CD4-positive, alpha-beta T cell (primary cell): Measurements from ENCODE around the gene UBAP2L. TPM values are rescaled to one million over a fixed set of nuclear protein-coding genes. Genes with fewer than 3 reads are reported as not detected.

Experiments
- ATAC-seq: fragments of 200-7000 bp; cut with Tn5 transposase; one replicate; pipeline ENCODE4 v1.10.0; 2022; ENCODE audit warnings: mild to moderate bottlenecking; ENCODE audit not compliant: poor library complexity
- CTCF ChIA-PET: fragments of 350-600 bp; sonication (Branson Sonifier 250); formaldehyde crosslinking; loops from one replicate; lab custom pipeline; 2021; ENCODE audit warnings: antibody characterized with exemption, inconsistent platforms; lab: Charles Lee
- POLR2A ChIA-PET: fragments of 350-600 bp; sonication (Branson Sonifier 250); formaldehyde crosslinking; loops from one replicate; lab custom pipeline; 2021; ENCODE audit warnings: antibody characterized with exemption, inconsistent platforms; lab: Charles Lee
- DNase-seq, 14 experiments: peaks; one replicate each; pipeline ENCODE4 v3.0.0-alpha.2; 2013 to 2020; ENCODE audit warnings: mixed read lengths in 2 of 14
- H3K27ac ChIP-seq, 2 donors: one replicate each; pipeline versions ENCODE4 v1.5.1 to v1.7.0; 2013; ENCODE audit warnings: low read length in 2 of 2, low read depth in 1 of 2, mild to moderate bottlenecking in 1 of 2
- H3K27me3 ChIP-seq, 2 experiments: 1 replicate in 1 of 2; 2 replicates in 1 of 2; pipeline versions ENCODE4 v1.6.1 to v1.7.0; 2013; ENCODE audit warnings: low read length in 2 of 2, control low read depth in 1 of 2, mild to moderate bottlenecking in 1 of 2, moderate library complexity in 1 of 2; ENCODE audit not compliant: insufficient read depth in 2 of 2, control insufficient read depth in 1 of 2
- H3K36me3 ChIP-seq: one replicate; pipeline ENCODE4 v1.6.1; 2013; ENCODE audit warnings: low read length, control low read depth; ENCODE audit not compliant: insufficient read depth
- H3K4me1 ChIP-seq: one replicate; pipeline ENCODE4 v1.6.1; 2013; ENCODE audit warnings: low read length, control low read depth; ENCODE audit not compliant: insufficient read depth
- H3K4me3 ChIP-seq: one replicate; pipeline ENCODE4 v1.5.1; 2013; ENCODE audit warnings: mild to moderate bottlenecking, low read length, moderate library complexity
- H3K9me3 ChIP-seq, 2 experiments: 1 replicate in 1 of 2; 2 replicates in 1 of 2; pipeline versions ENCODE4 v1.6.1 to v1.7.0; 2013; ENCODE audit warnings: low read length in 2 of 2, mild to moderate bottlenecking in 2 of 2, control low read depth in 1 of 2, moderate library complexity in 1 of 2; ENCODE audit not compliant: control insufficient read depth in 1 of 2, insufficient read depth in 1 of 2
- H3K27ac Mint-ChIP-seq: one replicate; pipeline ENCODE4 v1.8.0; 2020; ENCODE audit warnings: mixed read lengths
- H3K27me3 Mint-ChIP-seq: one replicate; pipeline ENCODE4 v1.8.0; 2021; ENCODE audit warnings: mixed read lengths
- H3K36me3 Mint-ChIP-seq: one replicate; pipeline ENCODE4 v1.8.0; 2021; ENCODE audit warnings: low read depth, mixed read lengths
- H3K4me1 Mint-ChIP-seq: one replicate; pipeline ENCODE4 v1.8.0; 2021; ENCODE audit warnings: low read depth, mixed read lengths
- H3K4me3 Mint-ChIP-seq: one replicate; pipeline ENCODE4 v1.8.0; 2020; ENCODE audit warnings: mild to moderate bottlenecking, mixed read lengths
- H3K9me3 Mint-ChIP-seq: one replicate; pipeline ENCODE4 v1.8.0; 2020; ENCODE audit warnings: mixed read lengths
- CTCF ChIP-seq: fragments of 200-600 bp; IDR thresholded peaks from one replicate; pipeline ENCODE4 v1.8.0; 2022; ENCODE audit warnings: antibody characterized with exemption, mild to moderate bottlenecking
- intact Hi-C, 2 experiments: fragments of 100-400 bp; cut with DNase I in 1 of 2; cut with micrococcal nuclease in 1 of 2; formaldehyde crosslinking; loops; one replicate each; pipeline versions ENCODE4 v1.15.1 to v1.9.0; 2023 to 2025; cut with DNase I, micrococcal nuclease
- polyA plus RNA-seq, 2 donors: library from polyadenylated mRNA; unstranded; fragments of 120-200 nt; gene quantifications; one replicate each; pipeline ENCODE4 v1.2.1, GENCODE V29; 2013
- total RNA-seq, 174 experiments: library from RNA in 2 of 174; stranded (reverse) in 2 of 174; gene quantifications; one replicate each; pipeline ENCODE4 v1.2.3 and lab custom pipeline; 2021 to 2026

The UBAP2L gene, protein sequence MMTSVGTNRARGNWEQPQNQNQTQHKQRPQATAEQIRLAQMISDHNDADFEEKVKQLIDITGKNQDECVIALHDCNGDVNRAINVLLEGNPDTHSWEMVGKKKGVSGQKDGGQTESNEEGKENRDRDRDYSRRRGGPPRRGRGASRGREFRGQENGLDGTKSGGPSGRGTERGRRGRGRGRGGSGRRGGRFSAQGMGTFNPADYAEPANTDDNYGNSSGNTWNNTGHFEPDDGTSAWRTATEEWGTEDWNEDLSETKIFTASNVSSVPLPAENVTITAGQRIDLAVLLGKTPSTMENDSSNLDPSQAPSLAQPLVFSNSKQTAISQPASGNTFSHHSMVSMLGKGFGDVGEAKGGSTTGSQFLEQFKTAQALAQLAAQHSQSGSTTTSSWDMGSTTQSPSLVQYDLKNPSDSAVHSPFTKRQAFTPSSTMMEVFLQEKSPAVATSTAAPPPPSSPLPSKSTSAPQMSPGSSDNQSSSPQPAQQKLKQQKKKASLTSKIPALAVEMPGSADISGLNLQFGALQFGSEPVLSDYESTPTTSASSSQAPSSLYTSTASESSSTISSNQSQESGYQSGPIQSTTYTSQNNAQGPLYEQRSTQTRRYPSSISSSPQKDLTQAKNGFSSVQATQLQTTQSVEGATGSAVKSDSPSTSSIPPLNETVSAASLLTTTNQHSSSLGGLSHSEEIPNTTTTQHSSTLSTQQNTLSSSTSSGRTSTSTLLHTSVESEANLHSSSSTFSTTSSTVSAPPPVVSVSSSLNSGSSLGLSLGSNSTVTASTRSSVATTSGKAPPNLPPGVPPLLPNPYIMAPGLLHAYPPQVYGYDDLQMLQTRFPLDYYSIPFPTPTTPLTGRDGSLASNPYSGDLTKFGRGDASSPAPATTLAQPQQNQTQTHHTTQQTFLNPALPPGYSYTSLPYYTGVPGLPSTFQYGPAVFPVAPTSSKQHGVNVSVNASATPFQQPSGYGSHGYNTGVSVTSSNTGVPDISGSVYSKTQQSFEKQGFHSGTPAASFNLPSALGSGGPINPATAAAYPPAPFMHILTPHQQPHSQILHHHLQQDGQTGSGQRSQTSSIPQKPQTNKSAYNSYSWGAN
- total RNA-seq (100 to 1,000 TPM; 224 to 234 TPM), total RNA-seq (lab: John Stamatoyannopoulos, UW) (87.3 to 334 (median 155) reads per million in 172 experiments)
- 109 TPM for polyA plus RNA-seq (2013, experiment 1 of 2)
- 150 TPM for polyA plus RNA-seq (2013, experiment 2 of 2)

GRCh38 chr1:154220071-154220969 lies at the start of gene UBAP2L:
Gene UBAP2L (plus strand): TSS chr1:154220955. CDS start chr1:154225124, 4,169 bp downstream.
- Mint-ChIP-seq H3K27me3 (no peaks in the 10 kb centered on the region), H3K27ac (peak within 1 kb of the TSS; percentile 93), H3K4me3 (peak within 1 kb of the TSS; percentile 91), H3K36me3 (peaks cover 77% of the 10 kb centered on the region), H3K9me3 (no peaks in the 10 kb centered on the region), H3K4me1 (peaks cover 74% of the 10 kb centered on the region)
- peak; percentile 83 for ATAC-seq
- Histone ChIP-seq H3K9me3 (no peaks in the 10 kb centered on the region), H3K4me1 (peaks cover 43% of the 10 kb centered on the region), H3K4me3 (peak within 1 kb of the TSS; percentile 95), H3K27me3 (no peaks in the 10 kb centered on the region), H3K27ac (peak within 1 kb of the TSS; percentile 99), H3K36me3 (peaks cover 35% of the 10 kb centered on the region)
- ChIA-PET POLR2A (interaction anchor here (0.6 to 2.9 kb wide), 28 partner anchors 11 to 684 kb away, joined by 3 to 34 read pairs (median 5); partner anchors contain the start of genes GATAD2B, JTB, RPS27 and S100A6), CTCF (interaction anchor here (0.7 kb wide), 1 partner anchor 1718 kb away, joined by 4 read pairs; no protein-coding TSS in a partner anchor)
- no peak for TF ChIP-seq CTCF
- intact Hi-C loops, result loop anchor here (1.0 to 10.0 kb wide), 12 partner anchors 37 to 1636 kb away; partner anchors contain the start of genes ATP8B2 (in 1 of the 2), GATAD2B (in 1 of the 2), GON4L (in 1 of the 2) and HAX1 (in 1 of the 2)
- peak; percentile 97 to 100 (median 99) for DNase-seq

DNA sequence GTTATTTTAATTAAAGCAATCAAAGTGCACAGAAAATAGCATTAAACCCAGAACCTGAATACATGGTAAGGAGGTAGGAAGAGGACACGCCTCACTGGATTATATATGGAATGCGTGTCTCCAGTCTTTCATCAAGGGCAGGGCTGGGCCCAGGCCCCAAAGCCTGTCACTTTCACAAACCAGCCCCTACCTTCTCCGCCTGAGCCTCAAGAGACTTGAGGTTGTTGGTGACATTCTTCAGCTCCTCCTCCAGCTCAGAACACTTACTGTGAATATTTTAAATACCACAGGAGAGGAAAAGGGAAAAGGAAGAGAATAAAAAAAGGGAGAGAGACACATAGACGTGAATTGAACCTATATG lies 49.6 kb upstream of the UBAP2L start:
- Histone ChIP-seq H3K4me3 (no peak overlapping the region), H3K9me3 (no peaks in the 10 kb centered on the region), H3K27me3 (no peaks in the 10 kb centered on the region), H3K36me3 (peaks cover 93% of the 10 kb centered on the region), H3K4me1 (peaks cover 9% of the 10 kb centered on the region), H3K27ac (peak overlapping the region in 1 of 2 donors; percentile 2)
- POLR2A ChIA-PET, result interaction anchor here (0.6 to 2.3 kb wide), 2 partner anchors 11 to 13 kb away, joined by 3 to 6 read pairs; no protein-coding TSS in a partner anchor
- peaks cover 47% of the 10 kb centered on the region for H3K4me1 Mint-ChIP-seq
- peaks cover 92% of the 10 kb centered on the region for H3K36me3 Mint-ChIP-seq
- H3K9me3 Mint-ChIP-seq, result no peaks in the 10 kb centered on the region
- H3K27me3 Mint-ChIP-seq, result no peaks in the 10 kb centered on the region
- TF ChIP-seq CTCF, result no peak
- ATAC-seq (no peak), DNase-seq (no peak)
- CTCF ChIA-PET, result interaction anchor here (0.7 kb wide), 1 partner anchor 13 kb away, joined by 3 read pairs; no protein-coding TSS in a partner anchor
- intact Hi-C loops, result no loop called here
- H3K4me3 Mint-ChIP-seq, result no peak overlapping the region
- peak overlapping the region; percentile 25 for H3K27ac Mint-ChIP-seq
